ENCODE measurements around the gene SAMD3.
"Not testable (repeated sequence)": the region's sequence is repeated elsewhere in the genome, so short reads cannot be mapped to it uniquely, and the experiment has no call there.

The SAMD3 gene

GRCh38 chr6:130207979-130208649 is 14.6 kb downstream of the SAMD3 start:
- DNase-seq, result no peak

GRCh38 chr6:130206479-130206878 is 16.3 kb downstream of the SAMD3 start:
- DNase-seq, result no peak

- no peak for DNase-seq
These were observed 18.4 kb downstream of the SAMD3 start for GRCh38 chr6:130204322-130204721.

- DNase-seq, result no peak
These were observed 19.4 kb downstream of the SAMD3 start for GRCh38 chr6:130203370-130203769.

- DNase-seq, result peak in 1 of 2 donors; percentile 30
These were observed 20.0 kb downstream of the SAMD3 start for GRCh38 chr6:130202782-130203181.

- no peak for DNase-seq
These were observed 22.7 kb downstream of the SAMD3 start for GRCh38 chr6:130200020-130200419.

- DNase-seq, result no peak
These were observed 24.2 kb downstream of the SAMD3 start for GRCh38 chr6:130198483-130199035.

GRCh38 chr6:130197816-130198482 is 24.8 kb downstream of the SAMD3 start:
- not testable (repeated sequence) for DNase-seq

GRCh38 chr6:130194434-130194833 is 28.3 kb downstream of the SAMD3 start:
- not testable (repeated sequence) for DNase-seq

- no peak for DNase-seq
These were observed 31.8 kb downstream of the SAMD3 start for GRCh38 chr6:130190701-130191690.

GRCh38 chr6:130189531-130190397 is 33.0 kb downstream of the SAMD3 start:
- DNase-seq, result no peak

GRCh38 chr6:130188207-130188899 is 34.4 kb downstream of the SAMD3 start:
- DNase-seq, result no peak

- no peak for DNase-seq
These were observed 35.2 kb downstream of the SAMD3 start for GRCh38 chr6:130187335-130188206.

- no peak for DNase-seq
These were observed 37.1 kb downstream of the SAMD3 start for GRCh38 chr6:130185658-130186057.

GRCh38 chr6:130183271-130184222 is 39.2 kb downstream of the SAMD3 start:
- peak; percentile 39 to 75 for DNase-seq

GRCh38 chr6:130182466-130182865 is 40.3 kb downstream of the SAMD3 start:
- DNase-seq, result no peak

- DNase-seq, result no peak
These were observed 44.1 kb downstream of the SAMD3 start for GRCh38 chr6:130178692-130179091.

GRCh38 chr6:130176378-130176777 is 46.4 kb downstream of the SAMD3 start:
- no peak for DNase-seq

- DNase-seq, result not testable (repeated sequence)
These were observed 49.3 kb downstream of the SAMD3 start for GRCh38 chr6:130173377-130174004.
